ENCODE measurements around the gene ZNF502. TPM values are rescaled to one million over a fixed set of nuclear protein-coding genes. Genes with fewer than 3 reads are reported as not detected.

The ZNF502 gene
- total and polyA plus RNA-seq, 8 donors: 0.29 to 7.7 (median 2.2) TPM

GRCh38 chr3:44729384-44729910, 17.0 kb downstream of the ZNF502 start, which contains the start of gene ZNF501:
TSS of gene ZNF501 (plus strand) at chr3:44729635. CDS start at chr3:44734422, 4,787 bp downstream.
- H3K27ac ChIP-seq: peak within 1 kb of the TSS in 4 of 5 donors; percentile 33 to 81 (median 61)
- peaks cover 25 to 88% (median 75%) of the 10 kb centered on the region in 4 donors for H3K9me3 ChIP-seq
- peak; percentile 94 to 98 for DNase-seq
- intact Hi-C loops (cut with DNase I; ENCODE audit: low total_unique reads): no loop called here
- H3K27me3 ChIP-seq: no peaks in the 10 kb centered on the region
- H3K4me3 ChIP-seq: peak within 1 kb of the TSS; percentile 59 to 94 (median 74)
- H3K4me1 ChIP-seq: peaks cover 0 to 19% (median 11%) of the 10 kb centered on the region in 4 donors
- TF ChIP-seq POLR2AphosphoS5 (IDR thresholded peaks at IDR 0.05): peak; percentile 73 to 94 (median 79)
- TF ChIP-seq CTCF (IDR thresholded peaks at IDR 0.05): no peak
- TF ChIP-seq EP300 (IDR thresholded peaks at IDR 0.05): no peak
- WGBS, 5 donors: 0 to 1% (median 1%) methylated on average over 30 to 46 of the region's 46 CpGs
- peaks cover 18 to 49% (median 37%) of the 10 kb centered on the region in 4 donors for H3K36me3 ChIP-seq

GRCh38 chr3:44734646-44735168, 22.2 kb downstream of the ZNF502 start:
- no peak overlapping the region for H3K27ac ChIP-seq
- no peak overlapping the region for H3K4me3 ChIP-seq
- H3K9me3 ChIP-seq: peaks cover 48 to 96% (median 88%) of the 10 kb centered on the region in 4 donors
- TF ChIP-seq POLR2AphosphoS5 (IDR thresholded peaks at IDR 0.05) (no peak), POLR2A (IDR thresholded peaks at IDR 0.05) (no peak), CTCF (IDR thresholded peaks at IDR 0.05) (no peak), EP300 (IDR thresholded peaks at IDR 0.05) (no peak)
- peaks cover 20 to 62% (median 45%) of the 10 kb centered on the region in 4 donors for H3K36me3 ChIP-seq
- intact Hi-C loops (cut with DNase I; ENCODE audit: low total_unique reads): no loop called here
- H3K4me1 ChIP-seq: peaks cover 0 to 10% (median 4%) of the 10 kb centered on the region in 4 donors
- 86 to 98% (median 92%) methylated on average over 3 of the region's 3 CpGs for WGBS, 5 donors
- no peaks in the 10 kb centered on the region for H3K27me3 ChIP-seq
- no peak for DNase-seq

GRCh38 chr3:44761101-44761423, 48.6 kb downstream of the ZNF502 start:
- no peak for TF ChIP-seq EP300 (IDR thresholded peaks at IDR 0.05)
- TF ChIP-seq POLR2A (IDR thresholded peaks at IDR 0.05): no peak
- TF ChIP-seq CTCF (IDR thresholded peaks at IDR 0.05): no peak
- TF ChIP-seq POLR2AphosphoS5 (IDR thresholded peaks at IDR 0.05): no peak
- no peak for DNase-seq
- peaks cover 5 to 28% (median 23%) of the 10 kb centered on the region in 4 donors for H3K4me1 ChIP-seq
- H3K4me3 ChIP-seq: peak overlapping the region; percentile 63 to 91 (median 87)
- peak overlapping the region; percentile 67 to 87 (median 78) for H3K27ac ChIP-seq
- WGBS, 5 donors: 1 to 3% (median 1%) methylated on average over 15 of the region's 15 CpGs
- H3K27me3 ChIP-seq: no peaks in the 10 kb centered on the region
- H3K36me3 ChIP-seq: peaks cover 3 to 23% (median 15%) of the 10 kb centered on the region in 4 donors
- peaks cover 0 to 29% (median 12%) of the 10 kb centered on the region in 4 donors for H3K9me3 ChIP-seq
- intact Hi-C loops (cut with DNase I; ENCODE audit: low total_unique reads): no loop called here

GRCh38 chr3:44761424-44762169, 49.1 kb downstream of the ZNF502 start, which contains the start of the genes KIAA1143 and KIF15:
TSS of gene KIAA1143 (minus strand) at chr3:44761619. CDS start at chr3:44761602, 17 bp downstream.
TSS of gene KIF15 (plus strand) at chr3:44761794. CDS start at chr3:44761866, 72 bp downstream.
- no peak for TF ChIP-seq EP300 (IDR thresholded peaks at IDR 0.05)
- peak; percentile 88 to 97 (median 89) for TF ChIP-seq POLR2AphosphoS5 (IDR thresholded peaks at IDR 0.05)
- TF ChIP-seq CTCF (IDR thresholded peaks at IDR 0.05): no peak
- peak within 1 kb of the TSS; percentile 63 to 91 (median 87) for H3K4me3 ChIP-seq
- intact Hi-C loops (cut with DNase I; ENCODE audit: low total_unique reads): no loop called here
- H3K27ac ChIP-seq: peak within 1 kb of the TSS; percentile 67 to 87 (median 78)
- DNase-seq: peak; percentile 97 to 99
- H3K36me3 ChIP-seq: peaks cover 0 to 19% (median 13%) of the 10 kb centered on the region in 4 donors
- no peaks in the 10 kb centered on the region for H3K27me3 ChIP-seq
- WGBS, 5 donors: 1 to 2% (median 1%) methylated on average over 53 to 64 of the region's 64 CpGs
- H3K9me3 ChIP-seq: peaks cover 0 to 24% (median 12%) of the 10 kb centered on the region in 4 donors
- H3K4me1 ChIP-seq: peaks cover 5 to 28% (median 23%) of the 10 kb centered on the region in 4 donors

All from stomach (tissue), 9 donors.